Esophagus muscularis mucosa (tissue), 3 donors: ENCODE results near the gene MAPK7.

ENCODE experiments used
- CTCF ChIP-seq, 3 experiments: fragments of 200-600 bp in 2 of 3; fragments of 450-650 bp in 1 of 3; sonication (generic) in 2 of 3; IDR thresholded peaks; one replicate each; pipeline ENCODE4 v1.5.1; 2017 to 2019; ENCODE audit warnings: antibody characterized with exemption in 3 of 3, mild to moderate bottlenecking in 2 of 3, moderate library complexity in 1 of 3
- EP300 ChIP-seq: sonication (generic); formaldehyde crosslinking; IDR thresholded peaks from one replicate; pipeline ENCODE4 v1.6.1; 2017; ENCODE audit warnings: antibody characterized with exemption

DNA sequence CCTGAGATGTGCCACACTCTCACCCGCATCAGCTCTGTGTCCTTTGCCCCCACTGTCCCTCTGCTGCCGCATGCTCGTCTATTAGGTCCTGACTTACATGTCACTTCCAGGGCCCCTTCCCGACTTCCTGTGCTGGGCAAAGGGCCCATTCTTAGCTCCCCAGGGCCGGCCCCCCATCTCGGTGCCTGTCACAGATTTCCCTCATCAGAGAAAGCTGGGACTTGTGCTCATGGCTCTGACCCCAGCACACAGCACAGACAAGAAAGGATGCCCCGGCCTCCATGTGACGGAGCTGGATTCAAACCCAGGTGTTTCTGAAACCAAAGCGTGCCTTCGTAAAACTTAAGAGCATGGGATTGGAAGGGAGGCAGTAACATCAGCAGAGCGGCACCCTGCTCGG is 5.9 kb upstream of the MAPK7 start:
- TF ChIP-seq CTCF (IDR thresholded peaks at IDR 0.05) (no peak), EP300 (no peak)
